ENCODE data around the gene GAB1. TPM values are rescaled to one million over a fixed set of nuclear protein-coding genes. Genes with fewer than 3 reads are reported as not detected.

The GAB1 gene
- total RNA-seq, 1 donor from 2014 or later: 29.0 TPM

- no peak overlapping the region for H3K4me3 ChIP-seq
These were observed 54.1 kb downstream of the GAB1 start for GRCh38 chr4:143390764-143391163.

GRCh38 chr4:143391261-143391660, 54.6 kb downstream of the GAB1 start:
- no peaks in the 10 kb centered on the region for H3K9me3 ChIP-seq
- intact Hi-C loops (cut with DNase I): no loop called here
- no peak overlapping the region for H3K27ac ChIP-seq
- H3K4me1 ChIP-seq: peaks cover 51% of the 10 kb centered on the region
- no peak overlapping the region for H3K4me3 ChIP-seq
- no peaks in the 10 kb centered on the region for H3K27me3 ChIP-seq
- no peak for DNase-seq (ENCODE audit: extremely low spot score in 2 of 2)
- H3K36me3 ChIP-seq: no peaks in the 10 kb centered on the region
- TF ChIP-seq POLR2A (IDR thresholded peaks at IDR 0.05) (no peak), POLR2AphosphoS5 (IDR thresholded peaks at IDR 0.05; ENCODE audit: insufficient read depth in 1 of 2, low read depth in 1 of 2) (no peak)
- TF ChIP-seq, protein P1, sequence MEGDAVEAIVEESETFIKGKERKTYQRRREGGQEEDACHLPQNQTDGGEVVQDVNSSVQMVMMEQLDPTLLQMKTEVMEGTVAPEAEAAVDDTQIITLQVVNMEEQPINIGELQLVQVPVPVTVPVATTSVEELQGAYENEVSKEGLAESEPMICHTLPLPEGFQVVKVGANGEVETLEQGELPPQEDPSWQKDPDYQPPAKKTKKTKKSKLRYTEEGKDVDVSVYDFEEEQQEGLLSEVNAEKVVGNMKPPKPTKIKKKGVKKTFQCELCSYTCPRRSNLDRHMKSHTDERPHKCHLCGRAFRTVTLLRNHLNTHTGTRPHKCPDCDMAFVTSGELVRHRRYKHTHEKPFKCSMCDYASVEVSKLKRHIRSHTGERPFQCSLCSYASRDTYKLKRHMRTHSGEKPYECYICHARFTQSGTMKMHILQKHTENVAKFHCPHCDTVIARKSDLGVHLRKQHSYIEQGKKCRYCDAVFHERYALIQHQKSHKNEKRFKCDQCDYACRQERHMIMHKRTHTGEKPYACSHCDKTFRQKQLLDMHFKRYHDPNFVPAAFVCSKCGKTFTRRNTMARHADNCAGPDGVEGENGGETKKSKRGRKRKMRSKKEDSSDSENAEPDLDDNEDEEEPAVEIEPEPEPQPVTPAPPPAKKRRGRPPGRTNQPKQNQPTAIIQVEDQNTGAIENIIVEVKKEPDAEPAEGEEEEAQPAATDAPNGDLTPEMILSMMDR (IDR thresholded peaks at IDR 0.05): no peak

More at GRCh38 chr4:143390764-143391163, 54.1 kb downstream of the GAB1 start:
- Histone ChIP-seq H3K27me3 (no peaks in the 10 kb centered on the region), H3K36me3 (no peaks in the 10 kb centered on the region), H3K27ac (no peak overlapping the region), H3K9me3 (no peaks in the 10 kb centered on the region), H3K4me1 (peaks cover 51% of the 10 kb centered on the region)
- TF ChIP-seq POLR2AphosphoS5 (IDR thresholded peaks at IDR 0.05; ENCODE audit: insufficient read depth in 1 of 2, low read depth in 1 of 2) (no peak), POLR2A (IDR thresholded peaks at IDR 0.05) (no peak)
- TF ChIP-seq, protein P1 (IDR thresholded peaks at IDR 0.05): no peak
- intact Hi-C loops (cut with DNase I): no loop called here
- no peak for DNase-seq (ENCODE audit: extremely low spot score in 2 of 2)

DNA sequence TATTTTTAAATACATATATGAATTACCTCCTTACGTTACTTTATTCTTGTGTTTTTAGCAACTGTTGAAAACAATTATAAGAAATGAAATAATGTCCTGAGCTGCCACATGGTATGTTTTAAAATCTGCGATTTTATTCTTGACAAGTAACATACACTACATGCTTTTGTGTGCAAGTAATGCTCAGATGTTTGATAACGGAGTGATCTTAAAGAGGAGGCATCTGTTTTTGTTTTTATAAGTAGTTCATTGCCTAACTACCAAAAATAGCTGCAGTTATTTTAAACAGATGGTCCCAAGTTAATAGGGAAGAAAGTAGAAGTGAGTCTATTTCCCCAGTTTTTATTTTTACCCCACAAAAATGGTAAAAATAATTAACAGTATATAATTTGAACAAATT, 55.2 kb downstream of the GAB1 start:
- intact Hi-C loops (cut with DNase I): no loop called here
- TF ChIP-seq POLR2A (IDR thresholded peaks at IDR 0.05): no peak
- no peak for TF ChIP-seq POLR2AphosphoS5 (IDR thresholded peaks at IDR 0.05; ENCODE audit: insufficient read depth in 1 of 2, low read depth in 1 of 2)
- TF ChIP-seq, protein P1 (IDR thresholded peaks at IDR 0.05): no peak
- Histone ChIP-seq H3K4me3 (no peak overlapping the region), H3K27ac (peak overlapping the region; percentile 49), H3K4me1 (peaks cover 51% of the 10 kb centered on the region), H3K9me3 (no peaks in the 10 kb centered on the region), H3K36me3 (no peaks in the 10 kb centered on the region), H3K27me3 (no peaks in the 10 kb centered on the region)
- no peak for DNase-seq (ENCODE audit: extremely low spot score in 2 of 2)

GRCh38 chr4:143393195-143393594, 56.5 kb downstream of the GAB1 start:
- Histone ChIP-seq H3K27ac (no peak overlapping the region), H3K9me3 (no peaks in the 10 kb centered on the region), H3K4me1 (peaks cover 49% of the 10 kb centered on the region), H3K27me3 (no peaks in the 10 kb centered on the region), H3K4me3 (no peak overlapping the region), H3K36me3 (no peaks in the 10 kb centered on the region)
- no peak for DNase-seq (ENCODE audit: extremely low spot score in 2 of 2)
- TF ChIP-seq, protein P1 (IDR thresholded peaks at IDR 0.05): no peak
- no peak for TF ChIP-seq POLR2AphosphoS5 (IDR thresholded peaks at IDR 0.05; ENCODE audit: insufficient read depth in 1 of 2, low read depth in 1 of 2)
- no peak for TF ChIP-seq POLR2A (IDR thresholded peaks at IDR 0.05)
- intact Hi-C loops (cut with DNase I): no loop called here

DNA sequence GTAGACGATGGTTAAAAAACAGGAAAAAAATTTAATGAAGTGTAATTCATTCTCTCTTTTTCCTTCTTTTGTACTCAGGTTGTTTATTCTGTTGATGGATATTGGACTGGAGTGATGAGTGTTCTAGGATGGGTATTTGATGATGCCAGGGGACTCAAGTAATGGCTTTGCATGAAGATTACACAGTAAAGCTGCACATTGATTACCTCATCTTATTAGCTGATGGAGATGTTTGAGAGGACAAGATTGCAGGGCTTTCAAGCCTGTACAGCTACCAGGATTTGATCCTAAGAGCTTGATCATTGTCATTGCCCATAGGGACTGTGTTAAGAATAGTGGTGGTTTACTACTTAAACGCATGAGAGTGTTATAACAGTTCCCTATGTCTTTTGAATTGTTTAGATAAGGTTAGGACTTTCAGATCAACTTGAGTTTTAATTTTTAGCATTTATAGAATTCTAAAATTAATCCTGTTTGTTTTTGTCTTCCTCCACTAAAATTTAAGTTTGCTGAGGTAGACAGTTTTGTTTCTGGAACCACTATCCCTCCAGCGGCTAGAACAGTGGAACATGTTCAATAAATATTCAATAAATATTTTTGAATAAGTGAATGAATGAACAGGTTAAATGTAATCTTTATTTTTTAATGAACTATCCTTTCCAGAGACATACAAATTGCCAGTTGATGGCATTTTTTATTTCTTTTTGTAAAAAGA, 58.2 kb downstream of the GAB1 start:
- DNase-seq (ENCODE audit: extremely low spot score in 2 of 2): no peak
- no peaks in the 10 kb centered on the region for H3K36me3 ChIP-seq
- no peak overlapping the region for H3K4me3 ChIP-seq
- H3K27ac ChIP-seq: no peak overlapping the region
- intact Hi-C loops (cut with DNase I): no loop called here
- TF ChIP-seq POLR2A (IDR thresholded peaks at IDR 0.05) (no peak), POLR2AphosphoS5 (IDR thresholded peaks at IDR 0.05; ENCODE audit: insufficient read depth in 1 of 2, low read depth in 1 of 2) (no peak)
- TF ChIP-seq, protein P1 (IDR thresholded peaks at IDR 0.05): no peak
- H3K9me3 ChIP-seq: no peaks in the 10 kb centered on the region
- no peaks in the 10 kb centered on the region for H3K27me3 ChIP-seq
- H3K4me1 ChIP-seq: peaks cover 39% of the 10 kb centered on the region

Data from vagina (tissue), 2 donors.